Spleen (tissue), 11 donors: ENCODE results near the gene MAMLD1. TPM values are rescaled to one million over a fixed set of nuclear protein-coding genes. Genes with fewer than 3 reads are reported as not detected.

ENCODE experiments used
- DNase-seq: peaks from one replicate; pipeline ENCODE4 v3.0.0-alpha.2; 2020
- H3K27ac ChIP-seq, 8 donors: fragments of 200-600 bp; sonication (generic) in 7 of 8; 1 replicate in 4 of 8; 2 replicates in 4 of 8; pipeline versions ENCODE4 v1.5.0 to v1.8.0; 2016 to 2021; ENCODE audit warnings: inconsistent platforms in 4 of 8, mild to moderate bottlenecking in 4 of 8, moderate library complexity in 1 of 8
- H3K27me3 ChIP-seq, 7 donors: fragments of 200-600 bp; sonication (generic) in 6 of 7; replicated peaks in 1 of 7; 1 replicate in 4 of 7; 2 replicates in 3 of 7; pipeline versions ENCODE4 v1.5.0 to v1.8.0; 2016 to 2021; ENCODE audit warnings: inconsistent platforms in 3 of 7, mild to moderate bottlenecking in 1 of 7
- H3K36me3 ChIP-seq, 6 donors: fragments of 200-600 bp; sonication (generic) in 5 of 6; 1 replicate in 4 of 6; 2 replicates in 2 of 6; pipeline versions ENCODE4 v1.5.0 to v1.8.0; 2016 to 2021; ENCODE audit warnings: inconsistent platforms in 2 of 6
- H3K4me1 ChIP-seq, 6 donors: fragments of 200-600 bp; sonication (generic) in 5 of 6; 1 replicate in 3 of 6; 2 replicates in 3 of 6; pipeline versions ENCODE4 v1.5.0 to v1.8.0; 2016 to 2021; ENCODE audit warnings: inconsistent platforms in 3 of 6
- H3K4me3 ChIP-seq, 8 donors: fragments of 200-600 bp; sonication (generic) in 7 of 8; 1 replicate in 4 of 8; 2 replicates in 4 of 8; pipeline versions ENCODE4 v1.5.0 to v1.8.0; 2016 to 2021; ENCODE audit warnings: inconsistent platforms in 4 of 8, mild to moderate bottlenecking in 4 of 8, moderate library complexity in 2 of 8
- H3K9me3 ChIP-seq, 8 donors: fragments of 200-600 bp; sonication (generic) in 7 of 8; 1 replicate in 4 of 8; 2 replicates in 4 of 8; pipeline versions ENCODE4 v1.5.0 to v1.8.0; 2016 to 2021; ENCODE audit warnings: inconsistent platforms in 4 of 8
- CTCF ChIP-seq, 11 experiments: fragments of 200-600 bp in 7 of 11; fragments of 450-650 bp in 4 of 11; sonication (generic) in 4 of 11; IDR thresholded peaks in 8 of 11; conservative IDR thresholded peaks in 3 of 11; 1 replicate in 7 of 11; 2 replicates in 4 of 11; pipeline versions ENCODE4 v1.4.0 to v1.8.0; 2016 to 2021; ENCODE audit warnings: antibody characterized with exemption in 11 of 11, inconsistent platforms in 4 of 11, mild to moderate bottlenecking in 1 of 11
- POLR2A ChIP-seq, 3 donors: fragments of 450-650 bp; IDR thresholded peaks; one replicate each; pipeline ENCODE4 v1.5.1; 2017; ENCODE audit warnings: antibody characterized with exemption in 3 of 3, mild to moderate bottlenecking in 1 of 3
- POLR2AphosphoS5 ChIP-seq, 3 donors: sonication (generic); formaldehyde crosslinking; IDR thresholded peaks; one replicate each; pipeline ENCODE4 v1.5.1; 2017; ENCODE audit warnings: antibody characterized with exemption in 3 of 3
- WGBS, 5 donors: extraction: QIAGEN DNeasy Blood & Tissue Kit in 3 of 5; methylation state at CpG; one replicate each; pipeline versions ENCODE4 v1.1.5 to v1.1.7; 2013 to 2018; 5-methylcytosine and 5-hydroxymethylcytosine counted together
- intact Hi-C: fragments of 100-400 bp; cut with DNase I; formaldehyde crosslinking; loops from one replicate; pipeline ENCODE4 v1.15.0; 2023; ENCODE audit warnings: low total_unique reads
- polyA plus RNA-seq, 3 donors: library from polyadenylated mRNA; stranded (reverse); fragments of 200-250 nt; gene quantifications; one replicate each; pipeline ENCODE4 v1.2.1, GENCODE V29; 2013
- total RNA-seq, 7 donors: library from RNA; depleted of rRNA in 3 of 7; stranded (reverse); fragments of >200 nt in 3 of 7; fragmentation: NEBNext Ultra II Directional in 4 of 7; extraction: Animal tissue kit (Norgen Biotek cat#: 25700) in 4 of 7; gene quantifications; one replicate each; pipeline versions ENCODE4 v1.1.0 to v1.2.1, GENCODE V29; 2016 to 2021
- donor health status: healthy with polysubstance abuse.
- donor health status: DM: no; HTN: no; CAD: no; lungs with moderate emphysema.
- donor health status: DM: no; HTN: no; CAD: no.
- donor health status: Bipolar disorder and iron deficiency.
- donor health status: healthy.
- donor health status: DM: no; HTN: no; CAD: no.
- donor health status: DM: yes; HTN: yes; CAD: no.

MAMLD1 gene
- total and polyA plus RNA-seq, 10 donors = 1.2 to 7.3 (median 3.7) TPM

- TF ChIP-seq POLR2AphosphoS5 (IDR thresholded peaks at IDR 0.05) (no peak), POLR2A (IDR thresholded peaks at IDR 0.05) (no peak), CTCF (IDR thresholded peaks at IDR 0.05 in 8 of 11, conservative IDR thresholded peaks at IDR 0.05 in 3 of 11) (no peak)
- H3K27ac ChIP-seq = no peak overlapping the region
- no peaks in the 10 kb centered on the region for H3K36me3 ChIP-seq
- no peak overlapping the region for H3K4me3 ChIP-seq
- 62 to 89% (median 82%) methylated on average over 5 to 19 of the region's 19 CpGs for WGBS, 5 donors
- intact Hi-C loops = loop anchor here (10.0 kb wide), 1 partner anchor 82 kb away; no protein-coding TSS in a partner anchor
- H3K27me3 ChIP-seq = no peaks in the 10 kb centered on the region
- H3K9me3 ChIP-seq = no peaks in the 10 kb centered on the region
- DNase-seq = no peak
- peaks cover 0 to 19% (median 0%) of the 10 kb centered on the region in 6 donors for H3K4me1 ChIP-seq
These were observed 140.1 kb downstream of the MAMLD1 start for GRCh38 chrX:150502979-150503897.

GRCh38 chrX:150503898-150504219, 140.7 kb downstream of the MAMLD1 start:
- Histone ChIP-seq H3K9me3 (no peaks in the 10 kb centered on the region), H3K36me3 (no peaks in the 10 kb centered on the region), H3K27me3 (no peaks in the 10 kb centered on the region), H3K4me1 (peaks cover 0 to 19% (median 0%) of the 10 kb centered on the region in 6 donors), H3K27ac (no peak overlapping the region), H3K4me3 (no peak overlapping the region)
- DNase-seq = no peak
- TF ChIP-seq POLR2A (IDR thresholded peaks at IDR 0.05) = no peak
- TF ChIP-seq CTCF (IDR thresholded peaks at IDR 0.05 in 8 of 11, conservative IDR thresholded peaks at IDR 0.05 in 3 of 11) = no peak
- TF ChIP-seq POLR2AphosphoS5 (IDR thresholded peaks at IDR 0.05) = no peak
- 61 to 91% (median 71%) methylated on average over 2 to 5 of the region's 5 CpGs for WGBS, 5 donors
- intact Hi-C loops = loop anchor here (10.0 kb wide), 1 partner anchor 81 kb away; no protein-coding TSS in a partner anchor

GRCh38 chrX:150504397-150505182, 141.5 kb downstream of the MAMLD1 start:
- Histone ChIP-seq H3K9me3 (no peaks in the 10 kb centered on the region), H3K36me3 (no peaks in the 10 kb centered on the region), H3K4me3 (no peak overlapping the region), H3K27ac (peak overlapping the region in 3 of 8 donors; percentile 15 to 81 (median 18)), H3K4me1 (peaks cover 0 to 19% (median 0%) of the 10 kb centered on the region in 6 donors), H3K27me3 (no peaks in the 10 kb centered on the region)
- 60 to 79% (median 76%) methylated on average over 9 of the region's 9 CpGs for WGBS, 5 donors
- TF ChIP-seq CTCF (IDR thresholded peaks at IDR 0.05 in 8 of 11, conservative IDR thresholded peaks at IDR 0.05 in 3 of 11) = no peak
- TF ChIP-seq POLR2A (IDR thresholded peaks at IDR 0.05) = no peak
- TF ChIP-seq POLR2AphosphoS5 (IDR thresholded peaks at IDR 0.05) = no peak
- intact Hi-C loops = loop anchor here (10.0 kb wide), 1 partner anchor 80 kb away; no protein-coding TSS in a partner anchor
- DNase-seq = no peak
